H7 (cell line): ENCODE measurements around the gene RAB24. TPM values are rescaled to one million over a fixed set of nuclear protein-coding genes. Genes with fewer than 3 reads are reported as not detected.

Source experiments
- DNase-seq: peaks from one replicate; pipeline ENCODE4 v3.0.0; 2012
- H3K27me3 ChIP-seq: 2 replicates; pipeline ENCODE4 v1.6.0; 2011; ENCODE audit warnings: mild to moderate bottlenecking, low read length; ENCODE audit not compliant: control insufficient read depth, insufficient read depth
- H3K36me3 ChIP-seq: replicated peaks from 2 replicates; pipeline ENCODE4 v1.5.1; 2011; ENCODE audit warnings: low read length; ENCODE audit not compliant: control insufficient read depth, insufficient read depth
- H3K4me3 ChIP-seq: 2 replicates; pipeline ENCODE4 v1.5.1; 2011; ENCODE audit warnings: low read depth, mild to moderate bottlenecking, control low read depth, low read length, moderate library complexity; ENCODE audit not compliant: insufficient read depth
- total RNA-seq: library from RNA; depleted of rRNA; stranded (reverse); fragments of >200 nt; shearing (Covaris generic); gene quantifications from 2 replicates; pipeline ENCODE4 v1.2.3, GENCODE V29; 2014

The RAB24 gene
- total RNA-seq, 1 experiment from 2014 or later = 25.4 TPM

GRCh38 chr5:177297922-177298321 is 5.6 kb downstream of the RAB24 start:
- DNase-seq = no peak
- H3K27me3 ChIP-seq = no peaks in the 10 kb centered on the region
- H3K4me3 ChIP-seq = no peak overlapping the region
- H3K36me3 ChIP-seq = peaks cover 33% of the 10 kb centered on the region

GRCh38 chr5:177296581-177296980 is 6.9 kb downstream of the RAB24 start:
- no peaks in the 10 kb centered on the region for H3K27me3 ChIP-seq
- H3K36me3 ChIP-seq = peaks cover 44% of the 10 kb centered on the region
- no peak overlapping the region for H3K4me3 ChIP-seq
- DNase-seq = no peak

GRCh38 chr5:177295924-177296323 is 7.6 kb downstream of the RAB24 start:
- no peak for DNase-seq
- Histone ChIP-seq H3K36me3 (peaks cover 48% of the 10 kb centered on the region), H3K27me3 (no peaks in the 10 kb centered on the region)

GRCh38 chr5:177294632-177295031 is 8.9 kb downstream of the RAB24 start:
- Histone ChIP-seq H3K27me3 (no peaks in the 10 kb centered on the region), H3K4me3 (no peak overlapping the region), H3K36me3 (peaks cover 50% of the 10 kb centered on the region)
- no peak for DNase-seq

More at GRCh38 chr5:177295924-177296323, 7.6 kb downstream of the RAB24 start:
- no peak overlapping the region for H3K4me3 ChIP-seq

GRCh38 chr5:177293819-177294581 is 9.5 kb downstream of the RAB24 start:
- Histone ChIP-seq H3K4me3 (no peak overlapping the region), H3K36me3 (peaks cover 50% of the 10 kb centered on the region), H3K27me3 (no peaks in the 10 kb centered on the region)
- no peak for DNase-seq

GRCh38 chr5:177291735-177292134 is 11.8 kb downstream of the RAB24 start:
- H3K27me3 ChIP-seq = no peaks in the 10 kb centered on the region
- H3K4me3 ChIP-seq = no peak overlapping the region
- H3K36me3 ChIP-seq = peaks cover 53% of the 10 kb centered on the region
- no peak for DNase-seq

GRCh38 chr5:177290816-177291596 is 12.5 kb downstream of the RAB24 start:
- H3K4me3 ChIP-seq = no peak overlapping the region
- peaks cover 52% of the 10 kb centered on the region for H3K36me3 ChIP-seq
- DNase-seq = no peak
- no peaks in the 10 kb centered on the region for H3K27me3 ChIP-seq

- H3K27me3 ChIP-seq = no peaks in the 10 kb centered on the region
- H3K36me3 ChIP-seq = peaks cover 41% of the 10 kb centered on the region
- H3K4me3 ChIP-seq = no peak overlapping the region
- no peak for DNase-seq
Measured at GRCh38 chr5:177288191-177288590, 15.3 kb downstream of the RAB24 start.

- Histone ChIP-seq H3K4me3 (no peak overlapping the region), H3K27me3 (no peaks in the 10 kb centered on the region), H3K36me3 (peaks cover 22% of the 10 kb centered on the region)
- DNase-seq = no peak
Measured at GRCh38 chr5:177276886-177277285, 26.6 kb downstream of the RAB24 start.

- H3K27me3 ChIP-seq = no peaks in the 10 kb centered on the region
- peaks cover 20% of the 10 kb centered on the region for H3K36me3 ChIP-seq
- no peak for DNase-seq
Measured at GRCh38 chr5:177275883-177276282, 27.6 kb downstream of the RAB24 start.

GRCh38 chr5:177271113-177271512 is 32.4 kb downstream of the RAB24 start:
- Histone ChIP-seq H3K4me3 (no peak overlapping the region), H3K27me3 (no peaks in the 10 kb centered on the region), H3K36me3 (peaks cover 28% of the 10 kb centered on the region)
- no peak for DNase-seq

More at GRCh38 chr5:177275883-177276282, 27.6 kb downstream of the RAB24 start:
- no peak overlapping the region for H3K4me3 ChIP-seq

- Histone ChIP-seq H3K36me3 (peaks cover 27% of the 10 kb centered on the region), H3K27me3 (no peaks in the 10 kb centered on the region), H3K4me3 (no peak overlapping the region)
- DNase-seq = no peak
Measured at GRCh38 chr5:177270653-177271052, 32.9 kb downstream of the RAB24 start.

GRCh38 chr5:177269976-177270375 is 33.5 kb downstream of the RAB24 start:
- no peak for DNase-seq
- Histone ChIP-seq H3K27me3 (no peaks in the 10 kb centered on the region), H3K4me3 (no peak overlapping the region), H3K36me3 (peaks cover 27% of the 10 kb centered on the region)

GRCh38 chr5:177269232-177269895 is 34.2 kb downstream of the RAB24 start:
- Histone ChIP-seq H3K36me3 (peaks cover 26% of the 10 kb centered on the region), H3K4me3 (no peak overlapping the region)
- no peak for DNase-seq

More at GRCh38 chr5:177269232-177269895, 34.2 kb downstream of the RAB24 start:
- no peaks in the 10 kb centered on the region for H3K27me3 ChIP-seq
